ENCODE data around the gene EME2. TPM values are rescaled to one million over a fixed set of nuclear protein-coding genes. Genes with fewer than 3 reads are reported as not detected.

EME2 gene
- total RNA-seq, 2 experiments from 2014 or later: 28.6 to 30.8 TPM

DNA sequence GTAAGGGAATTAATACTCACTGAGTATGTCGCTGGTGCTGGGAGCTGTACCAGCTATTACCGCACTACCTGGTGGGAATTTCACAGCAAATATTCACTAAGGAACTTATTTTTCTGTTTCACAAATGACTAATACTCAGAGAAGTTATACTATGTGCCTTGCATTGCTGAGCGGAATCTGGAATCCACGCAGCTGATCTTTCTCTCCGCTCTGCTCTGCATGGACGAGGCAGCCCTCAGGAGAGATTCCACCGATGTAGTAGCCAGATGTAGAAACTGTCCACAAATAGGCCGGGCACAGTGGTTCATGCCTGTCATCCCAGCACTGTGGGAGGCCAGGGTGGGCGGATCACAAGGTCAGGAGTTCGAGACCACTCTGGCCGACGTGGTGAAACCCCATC lies 18.4 kb upstream of the EME2 start:
- ChIA-PET POLR2A (no interaction called here), CTCF (interaction anchor here (1.4 kb wide), 1 partner anchor 31 kb away, joined by 3 read pairs; no protein-coding TSS in a partner anchor)
- DNase-seq: no peak
- H3K27me3 ChIP-seq (ENCODE audit: control insufficient read depth in 1 of 2, insufficient read depth in 2 of 2, low read length in 2 of 2): no peaks in the 10 kb centered on the region
- H3K27ac Mint-ChIP-seq: no peak overlapping the region
- peaks cover 10% of the 10 kb centered on the region for H3K4me1 Mint-ChIP-seq (ENCODE audit: low read depth)
- H3K4me3 Mint-ChIP-seq: no peak overlapping the region
- no peak for ATAC-seq (ENCODE audit: poor library complexity)
- TF ChIP-seq, protein P1, sequence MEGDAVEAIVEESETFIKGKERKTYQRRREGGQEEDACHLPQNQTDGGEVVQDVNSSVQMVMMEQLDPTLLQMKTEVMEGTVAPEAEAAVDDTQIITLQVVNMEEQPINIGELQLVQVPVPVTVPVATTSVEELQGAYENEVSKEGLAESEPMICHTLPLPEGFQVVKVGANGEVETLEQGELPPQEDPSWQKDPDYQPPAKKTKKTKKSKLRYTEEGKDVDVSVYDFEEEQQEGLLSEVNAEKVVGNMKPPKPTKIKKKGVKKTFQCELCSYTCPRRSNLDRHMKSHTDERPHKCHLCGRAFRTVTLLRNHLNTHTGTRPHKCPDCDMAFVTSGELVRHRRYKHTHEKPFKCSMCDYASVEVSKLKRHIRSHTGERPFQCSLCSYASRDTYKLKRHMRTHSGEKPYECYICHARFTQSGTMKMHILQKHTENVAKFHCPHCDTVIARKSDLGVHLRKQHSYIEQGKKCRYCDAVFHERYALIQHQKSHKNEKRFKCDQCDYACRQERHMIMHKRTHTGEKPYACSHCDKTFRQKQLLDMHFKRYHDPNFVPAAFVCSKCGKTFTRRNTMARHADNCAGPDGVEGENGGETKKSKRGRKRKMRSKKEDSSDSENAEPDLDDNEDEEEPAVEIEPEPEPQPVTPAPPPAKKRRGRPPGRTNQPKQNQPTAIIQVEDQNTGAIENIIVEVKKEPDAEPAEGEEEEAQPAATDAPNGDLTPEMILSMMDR (IDR thresholded peaks at IDR 0.05): no peak
- H3K36me3 Mint-ChIP-seq (ENCODE audit: low read depth): peaks cover 38% of the 10 kb centered on the region
- no peaks in the 10 kb centered on the region for H3K27me3 Mint-ChIP-seq
- H3K36me3 ChIP-seq (ENCODE audit: insufficient read depth, low read length): peaks cover 35% of the 10 kb centered on the region
- peaks cover 17% of the 10 kb centered on the region for H3K4me1 ChIP-seq (ENCODE audit: insufficient read depth, low read length)
- no peaks in the 10 kb centered on the region for H3K9me3 ChIP-seq (ENCODE audit: control insufficient read depth in 1 of 2, insufficient read depth in 1 of 2, low read length in 2 of 2)
- H3K4me3 ChIP-seq (ENCODE audit: low read length): no peak overlapping the region
- H3K9me3 Mint-ChIP-seq: no peaks in the 10 kb centered on the region
- intact Hi-C loops (cut with DNase I, micrococcal nuclease): no loop called here
- H3K27ac ChIP-seq (ENCODE audit: low read depth in 1 of 2, low read length in 2 of 2): no peak overlapping the region

DNA sequence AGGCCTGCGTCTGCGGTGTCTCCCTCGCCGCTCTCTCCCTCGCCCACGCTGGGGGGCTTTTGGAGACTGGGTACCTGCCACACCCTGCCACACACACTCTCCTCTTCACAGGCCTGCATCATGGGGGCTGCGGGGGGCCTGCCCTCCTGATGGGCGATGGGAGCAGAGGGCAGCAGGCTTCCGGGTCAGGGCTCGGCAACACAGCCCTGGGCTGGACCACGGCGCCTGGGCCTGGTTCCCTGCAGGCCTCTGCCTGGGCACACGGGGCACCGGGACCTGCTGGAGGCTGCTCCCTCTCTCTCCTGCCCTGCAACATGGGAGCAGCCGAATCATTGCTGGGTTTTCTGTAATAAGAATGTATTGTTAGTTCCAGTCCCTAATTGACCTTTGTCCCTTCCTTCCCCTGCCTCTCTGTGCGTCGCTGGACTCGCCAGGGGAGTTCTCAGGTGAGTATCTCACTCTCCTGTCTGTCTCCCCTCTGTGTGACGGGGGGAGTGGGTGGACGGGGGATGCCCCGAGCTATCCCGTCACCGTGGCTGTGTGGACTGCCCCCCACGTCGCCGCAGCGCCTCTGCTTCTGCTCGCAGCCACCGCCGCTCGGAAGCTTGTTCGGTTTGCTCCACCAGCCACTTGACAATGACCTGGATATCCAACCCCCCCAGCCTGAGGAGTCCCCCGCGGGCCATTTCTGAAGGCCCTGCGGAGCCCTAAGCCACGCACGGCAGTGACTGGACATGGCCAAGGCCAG lies 14.7 kb upstream of the EME2 start:
- POLR2A ChIA-PET: no interaction called here
- Mint-ChIP-seq H3K4me1 (ENCODE audit: low read depth) (peaks cover 10% of the 10 kb centered on the region), H3K9me3 (no peaks in the 10 kb centered on the region), H3K36me3 (ENCODE audit: low read depth) (peaks cover 31% of the 10 kb centered on the region), H3K27me3 (no peaks in the 10 kb centered on the region), H3K27ac (no peak overlapping the region), H3K4me3 (no peak overlapping the region)
- H3K27me3 ChIP-seq (ENCODE audit: control insufficient read depth in 1 of 2, insufficient read depth in 2 of 2, low read length in 2 of 2): no peaks in the 10 kb centered on the region
- DNase-seq (no peak), ATAC-seq (ENCODE audit: poor library complexity) (no peak)
- no peak overlapping the region for H3K27ac ChIP-seq (ENCODE audit: low read depth in 1 of 2, low read length in 2 of 2)
- peaks cover 39% of the 10 kb centered on the region for H3K36me3 ChIP-seq (ENCODE audit: insufficient read depth, low read length)
- peaks cover 17% of the 10 kb centered on the region for H3K4me1 ChIP-seq (ENCODE audit: insufficient read depth, low read length)
- TF ChIP-seq, protein P1 (IDR thresholded peaks at IDR 0.05): no peak
- CTCF ChIA-PET: no interaction called here
- intact Hi-C loops (cut with DNase I, micrococcal nuclease): no loop called here
- no peaks in the 10 kb centered on the region for H3K9me3 ChIP-seq (ENCODE audit: control insufficient read depth in 1 of 2, insufficient read depth in 1 of 2, low read length in 2 of 2)
- no peak overlapping the region for H3K4me3 ChIP-seq (ENCODE audit: low read length)

DNA sequence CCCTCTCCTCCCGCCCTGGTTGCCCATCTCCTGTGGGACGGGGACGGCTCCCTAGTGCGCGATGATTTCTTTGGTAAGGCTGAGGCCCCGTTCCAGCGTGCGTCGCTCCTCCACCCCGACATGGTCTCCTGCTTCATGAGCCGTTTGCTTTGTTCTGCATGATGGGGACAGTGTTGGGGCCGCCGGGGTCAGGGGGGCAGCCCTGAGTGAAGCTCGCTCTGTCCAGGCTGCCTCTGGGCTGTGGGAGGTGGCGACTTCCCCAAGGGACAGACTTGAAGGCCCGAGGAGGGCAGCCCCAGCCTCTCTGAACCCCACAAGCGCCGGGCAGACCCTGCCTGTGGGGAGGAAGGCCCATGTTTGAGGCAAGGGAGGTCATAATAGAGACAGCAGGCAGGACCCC lies 13.7 kb upstream of the EME2 start:
- peaks cover 42% of the 10 kb centered on the region for H3K36me3 ChIP-seq (ENCODE audit: insufficient read depth, low read length)
- H3K4me3 ChIP-seq (ENCODE audit: low read length): no peak overlapping the region
- ChIA-PET POLR2A (no interaction called here), CTCF (no interaction called here)
- DNase-seq (no peak), ATAC-seq (ENCODE audit: poor library complexity) (no peak)
- peaks cover 17% of the 10 kb centered on the region for H3K4me1 ChIP-seq (ENCODE audit: insufficient read depth, low read length)
- Mint-ChIP-seq H3K4me1 (ENCODE audit: low read depth) (peaks cover 10% of the 10 kb centered on the region), H3K27ac (no peak overlapping the region), H3K36me3 (ENCODE audit: low read depth) (peaks cover 27% of the 10 kb centered on the region), H3K4me3 (no peak overlapping the region), H3K27me3 (no peaks in the 10 kb centered on the region), H3K9me3 (no peaks in the 10 kb centered on the region)
- no peaks in the 10 kb centered on the region for H3K27me3 ChIP-seq (ENCODE audit: control insufficient read depth in 1 of 2, insufficient read depth in 2 of 2, low read length in 2 of 2)
- intact Hi-C loops (cut with DNase I, micrococcal nuclease): no loop called here
- TF ChIP-seq, protein P1 (IDR thresholded peaks at IDR 0.05): no peak
- no peak overlapping the region for H3K27ac ChIP-seq (ENCODE audit: low read depth in 1 of 2, low read length in 2 of 2)
- no peaks in the 10 kb centered on the region for H3K9me3 ChIP-seq (ENCODE audit: control insufficient read depth in 1 of 2, insufficient read depth in 1 of 2, low read length in 2 of 2)

Measured in CD4-positive, alpha-beta T cell (primary cell).